Measurements from ENCODE around the gene C1GALT1. TPM values are rescaled to one million over a fixed set of nuclear protein-coding genes. Genes with fewer than 3 reads are reported as not detected.

The C1GALT1 gene
- total RNA-seq, 1 donor from 2014 or later = 11.0 TPM

- Histone ChIP-seq H3K9me3 (peaks cover 0 to 6% of the 10 kb centered on the region in 2 donors), H3K27ac (no peak overlapping the region), H3K36me3 (peaks cover 0 to 4% of the 10 kb centered on the region in 2 donors), H3K4me1 (no peaks in the 10 kb centered on the region), H3K27me3 (no peaks in the 10 kb centered on the region), H3K4me3 (no peak overlapping the region)
- TF ChIP-seq CTCF (IDR thresholded peaks at IDR 0.05) = no peak
- intact Hi-C loops (cut with DNase I) = no loop called here
- DNase-seq (ENCODE audit: low spot score in 2 of 2) = no peak
These were observed 27.2 kb downstream of the C1GALT1 start for GRCh38 chr7:7209412-7210050.

- no peak for TF ChIP-seq CTCF (IDR thresholded peaks at IDR 0.05)
- no peaks in the 10 kb centered on the region for H3K4me1 ChIP-seq
These were observed 28.3 kb downstream of the C1GALT1 start for GRCh38 chr7:7210475-7211237.

GRCh38 chr7:7212612-7213011 is 30.3 kb downstream of the C1GALT1 start:
- TF ChIP-seq CTCF (IDR thresholded peaks at IDR 0.05) = no peak
- no peak for DNase-seq (ENCODE audit: low spot score in 2 of 2)
- no peak overlapping the region for H3K4me3 ChIP-seq
- H3K9me3 ChIP-seq = no peaks in the 10 kb centered on the region
- intact Hi-C loops (cut with DNase I) = no loop called here
- peaks cover 0 to 21% of the 10 kb centered on the region in 2 donors for H3K36me3 ChIP-seq
- H3K27ac ChIP-seq = no peak overlapping the region
- no peaks in the 10 kb centered on the region for H3K4me1 ChIP-seq
- H3K27me3 ChIP-seq = no peaks in the 10 kb centered on the region

More at GRCh38 chr7:7210475-7211237, 28.3 kb downstream of the C1GALT1 start:
- no peak for DNase-seq (ENCODE audit: low spot score in 2 of 2)
- Histone ChIP-seq H3K36me3 (peaks cover 0 to 7% of the 10 kb centered on the region in 2 donors), H3K27me3 (no peaks in the 10 kb centered on the region), H3K9me3 (peaks cover 0 to 3% of the 10 kb centered on the region in 2 donors), H3K27ac (no peak overlapping the region), H3K4me3 (no peak overlapping the region)
- intact Hi-C loops (cut with DNase I) = no loop called here

- TF ChIP-seq CTCF (IDR thresholded peaks at IDR 0.05) = no peak
- no peak overlapping the region for H3K4me3 ChIP-seq
- no peaks in the 10 kb centered on the region for H3K9me3 ChIP-seq
- intact Hi-C loops (cut with DNase I) = no loop called here
- DNase-seq (ENCODE audit: low spot score in 2 of 2) = no peak
- peaks cover 0 to 23% of the 10 kb centered on the region in 2 donors for H3K36me3 ChIP-seq
- H3K4me1 ChIP-seq = no peaks in the 10 kb centered on the region
- no peak overlapping the region for H3K27ac ChIP-seq
- no peaks in the 10 kb centered on the region for H3K27me3 ChIP-seq
These were observed 32.3 kb downstream of the C1GALT1 start for GRCh38 chr7:7214398-7215347.

- no peak for DNase-seq (ENCODE audit: low spot score in 2 of 2)
- H3K36me3 ChIP-seq = peaks cover 0 to 19% of the 10 kb centered on the region in 2 donors
- no peaks in the 10 kb centered on the region for H3K27me3 ChIP-seq
- intact Hi-C loops (cut with DNase I) = no loop called here
- H3K9me3 ChIP-seq = no peaks in the 10 kb centered on the region
- H3K27ac ChIP-seq = no peak overlapping the region
- no peaks in the 10 kb centered on the region for H3K4me1 ChIP-seq
- no peak overlapping the region for H3K4me3 ChIP-seq
- TF ChIP-seq CTCF (IDR thresholded peaks at IDR 0.05) = no peak
These were observed 33.9 kb downstream of the C1GALT1 start for GRCh38 chr7:7216279-7216678.

Measured in ascending aorta (tissue), 2 donors.